DND-41 (cell line): Measurements from ENCODE around the gene MCTP1.

Experiments
- ATAC-seq: fragments of 200-7000 bp; cut with Tn5 transposase; 3 replicates; pipeline ENCODE4 v1.9.1; 2021; ENCODE audit warnings: low read depth; ENCODE audit not compliant: insufficient read depth
- DNase-seq: peaks from one replicate; pipeline ENCODE4 v3.0.0-alpha.2; 2020
- H2AFZ ChIP-seq: 2 replicates; pipeline ENCODE4 v1.6.0; 2012; ENCODE audit warnings: low read depth, low read length
- H3K27ac ChIP-seq: 2 replicates; pipeline ENCODE4 v1.5.1; 2012; ENCODE audit warnings: low read length, inconsistent platforms
- H3K27me3 ChIP-seq: fragments of 200-600 bp; sonication (generic); 2 replicates; pipeline ENCODE4 v1.6.0; 2012; ENCODE audit warnings: low read length, mild to moderate bottlenecking, inconsistent platforms; ENCODE audit not compliant: insufficient read depth, poor library complexity
- H3K36me3 ChIP-seq: 2 replicates; pipeline ENCODE4 v1.5.1; 2012; ENCODE audit warnings: low read length, inconsistent platforms; ENCODE audit not compliant: insufficient read depth
- H3K4me1 ChIP-seq: 2 replicates; pipeline ENCODE4 v1.5.1; 2012; ENCODE audit warnings: mild to moderate bottlenecking, low read length; ENCODE audit not compliant: insufficient read depth
- H3K4me2 ChIP-seq: 2 replicates; pipeline ENCODE4 v1.6.0; 2012; ENCODE audit warnings: mild to moderate bottlenecking, moderate library complexity, low read length, inconsistent platforms; ENCODE audit not compliant: insufficient read depth
- H3K4me3 ChIP-seq, 2 experiments: fragments of 200-600 bp in 1 of 2; shearing (Covaris generic) in 1 of 2; 2 replicates each; pipeline ENCODE4 v1.5.1; 2012 to 2016; ENCODE audit warnings: inconsistent platforms in 2 of 2, low read length in 2 of 2, mild to moderate bottlenecking in 2 of 2, low read depth in 1 of 2, moderate library complexity in 1 of 2
- H3K79me2 ChIP-seq: 2 replicates; pipeline ENCODE4 v1.6.0; 2012; ENCODE audit warnings: low read length, inconsistent platforms; ENCODE audit not compliant: insufficient read depth
- H3K9ac ChIP-seq: 2 replicates; pipeline ENCODE4 v1.6.0; 2012; ENCODE audit warnings: low read depth, mild to moderate bottlenecking, inconsistent platforms, low read length, moderate library complexity
- H3K9me3 ChIP-seq: 2 replicates; pipeline ENCODE4 v1.5.1; 2012; ENCODE audit warnings: low read length, moderate library complexity, mild to moderate bottlenecking, inconsistent platforms; ENCODE audit not compliant: insufficient read depth, severe bottlenecking
- H4K20me1 ChIP-seq: 2 replicates; pipeline ENCODE4 v1.6.0; 2012; ENCODE audit warnings: low read length; ENCODE audit not compliant: insufficient read depth
- CTCF ChIP-seq: IDR thresholded peaks from 2 replicates; pipeline ENCODE4 v1.5.1; 2012; ENCODE audit warnings: borderline replicate concordance, low read length, moderate library complexity, mild to moderate bottlenecking; ENCODE audit not compliant: poor library complexity, severe bottlenecking; ENCODE audit errors: extremely low read depth
- EZH2 ChIP-seq: IDR thresholded peaks from 3 replicates; pipeline ENCODE4 v1.6.1; 2012; ENCODE audit warnings: borderline replicate concordance, low read depth, mild to moderate bottlenecking, moderate library complexity, low read length, inconsistent platforms; ENCODE audit not compliant: severe bottlenecking

The MCTP1 gene

GRCh38 chr5:94658272-94658671 lies 626.6 kb downstream of the MCTP1 start:
- ATAC-seq = no peak
- H3K36me3 ChIP-seq = peaks cover 75% of the 10 kb centered on the region
- no peak overlapping the region for H3K4me3 ChIP-seq
- no peak for DNase-seq
- no peak overlapping the region for H3K27ac ChIP-seq
- H3K4me1 ChIP-seq = no peaks in the 10 kb centered on the region
- H3K4me2 ChIP-seq = no peak overlapping the region
- H4K20me1 ChIP-seq = peaks cover 5% of the 10 kb centered on the region; the same call in 1 of the 2 replicates
- H3K9me3 ChIP-seq = peaks cover 31% of the 10 kb centered on the region
- H3K79me2 ChIP-seq = peaks cover 17% of the 10 kb centered on the region; the same call in 1 of the 2 replicates
- no peaks in the 10 kb centered on the region for H3K27me3 ChIP-seq
- TF ChIP-seq CTCF (no peak), EZH2 (no peak)
- H2AFZ ChIP-seq = no peak overlapping the region
- H3K9ac ChIP-seq = no peak overlapping the region
